Uterus (tissue), 4 donors: ENCODE results near the gene PDE6D. TPM values are rescaled to one million over a fixed set of nuclear protein-coding genes. Genes with fewer than 3 reads are reported as not detected.

Source experiments
- DNase-seq, 2 donors: peaks; one replicate each; pipeline ENCODE4 v3.0.0-alpha.2; 2019 to 2020
- H3K27ac ChIP-seq, 2 donors: fragments of 200-600 bp; sonication (generic); 1 replicate in 1 of 2; 2 replicates in 1 of 2; pipeline ENCODE4 v1.5.1; 2016 to 2018
- H3K27me3 ChIP-seq, 2 donors: fragments of 200-600 bp; sonication (generic); one replicate each; pipeline ENCODE4 v1.5.1; 2018 to 2019; ENCODE audit warnings: control low read depth in 1 of 2
- H3K36me3 ChIP-seq, 2 donors: fragments of 200-600 bp; sonication (generic); one replicate each; pipeline ENCODE4 v1.5.1; 2019; ENCODE audit warnings: control low read depth in 1 of 2
- H3K4me1 ChIP-seq, 2 donors: fragments of 200-600 bp; sonication (generic); one replicate each; pipeline ENCODE4 v1.5.1; 2018 to 2019; ENCODE audit warnings: control low read depth in 1 of 2
- H3K4me3 ChIP-seq, 2 donors: fragments of 200-600 bp; sonication (generic); 1 replicate in 1 of 2; 2 replicates in 1 of 2; pipeline ENCODE4 v1.5.1; 2018 to 2019; ENCODE audit warnings: mild to moderate bottlenecking in 1 of 2
- H3K9me3 ChIP-seq, 2 donors: fragments of 200-600 bp; sonication (generic); one replicate each; pipeline ENCODE4 v1.5.1; 2019; ENCODE audit warnings: control low read depth in 1 of 2
- POLR2A ChIP-seq, 2 donors: fragments of 450-650 bp; IDR thresholded peaks; one replicate each; pipeline ENCODE4 v1.6.1; 2016; ENCODE audit warnings: antibody characterized with exemption in 2 of 2, mild to moderate bottlenecking in 1 of 2, moderate library complexity in 1 of 2
- intact Hi-C: fragments of 100-400 bp; cut with DNase I; formaldehyde crosslinking; loops from one replicate; pipeline ENCODE4 v1.15.1; 2023; ENCODE audit warnings: low total_unique reads
- total RNA-seq, 4 donors: library from RNA; depleted of rRNA in 3 of 4; stranded (reverse); fragments of >200 nt in 3 of 4; gene quantifications; one replicate each; pipeline versions ENCODE4 v1.1.0 to v1.2.4, GENCODE V29; 2014 to 2023
- TF ChIP-seq, protein P1 (sequence below), 4 experiments: fragments of 200-600 bp in 2 of 4; fragments of 450-650 bp in 2 of 4; sonication (generic) in 2 of 4; IDR thresholded peaks; one replicate each; pipeline ENCODE4 v1.5.1; 2016 to 2019; ENCODE audit warnings: antibody characterized with exemption in 4 of 4, mild to moderate bottlenecking in 2 of 4, moderate library complexity in 1 of 4
- donor health status: DM: yes; HTN: yes; CAD: no.

PDE6D gene
- total RNA-seq, 4 donors from 2014 or later = 23.5 to 140 (median 43.6) TPM

DNA sequence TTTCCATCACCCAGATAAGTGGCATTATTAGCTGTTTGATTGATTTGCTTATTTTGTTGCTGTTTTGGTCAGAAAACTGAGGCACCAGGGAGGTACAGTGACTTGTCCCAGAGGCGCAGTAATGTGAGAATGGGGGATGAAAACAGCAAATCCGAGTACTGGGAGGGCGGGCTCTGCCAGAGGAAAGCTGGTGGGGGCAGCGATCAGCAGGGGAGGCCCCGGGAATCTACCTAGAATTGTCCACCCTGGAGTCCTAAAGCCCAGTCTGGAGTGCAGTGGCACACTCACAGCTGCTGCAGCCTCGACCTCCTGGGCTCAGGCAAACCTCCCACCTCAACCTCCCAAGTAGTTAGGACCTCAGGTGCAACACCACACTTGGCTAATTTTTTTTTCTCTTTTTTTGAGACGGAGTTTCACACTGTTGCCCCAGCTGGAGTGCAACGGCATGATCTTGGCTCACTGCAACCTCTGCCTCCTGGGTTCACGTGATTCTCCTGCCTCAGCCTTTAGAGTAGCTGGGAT lies 89.8 kb downstream of the PDE6D start:
- intact Hi-C loops = no loop called here
- no peak for TF ChIP-seq POLR2A (IDR thresholded peaks at IDR 0.05)
- TF ChIP-seq, protein P1, sequence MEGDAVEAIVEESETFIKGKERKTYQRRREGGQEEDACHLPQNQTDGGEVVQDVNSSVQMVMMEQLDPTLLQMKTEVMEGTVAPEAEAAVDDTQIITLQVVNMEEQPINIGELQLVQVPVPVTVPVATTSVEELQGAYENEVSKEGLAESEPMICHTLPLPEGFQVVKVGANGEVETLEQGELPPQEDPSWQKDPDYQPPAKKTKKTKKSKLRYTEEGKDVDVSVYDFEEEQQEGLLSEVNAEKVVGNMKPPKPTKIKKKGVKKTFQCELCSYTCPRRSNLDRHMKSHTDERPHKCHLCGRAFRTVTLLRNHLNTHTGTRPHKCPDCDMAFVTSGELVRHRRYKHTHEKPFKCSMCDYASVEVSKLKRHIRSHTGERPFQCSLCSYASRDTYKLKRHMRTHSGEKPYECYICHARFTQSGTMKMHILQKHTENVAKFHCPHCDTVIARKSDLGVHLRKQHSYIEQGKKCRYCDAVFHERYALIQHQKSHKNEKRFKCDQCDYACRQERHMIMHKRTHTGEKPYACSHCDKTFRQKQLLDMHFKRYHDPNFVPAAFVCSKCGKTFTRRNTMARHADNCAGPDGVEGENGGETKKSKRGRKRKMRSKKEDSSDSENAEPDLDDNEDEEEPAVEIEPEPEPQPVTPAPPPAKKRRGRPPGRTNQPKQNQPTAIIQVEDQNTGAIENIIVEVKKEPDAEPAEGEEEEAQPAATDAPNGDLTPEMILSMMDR (IDR thresholded peaks at IDR 0.05) = no peak
- Histone ChIP-seq H3K36me3 (no peaks in the 10 kb centered on the region), H3K4me3 (no peak overlapping the region), H3K4me1 (no peaks in the 10 kb centered on the region), H3K27me3 (no peaks in the 10 kb centered on the region), H3K9me3 (no peaks in the 10 kb centered on the region), H3K27ac (no peak overlapping the region)
- DNase-seq = no peak

DNA sequence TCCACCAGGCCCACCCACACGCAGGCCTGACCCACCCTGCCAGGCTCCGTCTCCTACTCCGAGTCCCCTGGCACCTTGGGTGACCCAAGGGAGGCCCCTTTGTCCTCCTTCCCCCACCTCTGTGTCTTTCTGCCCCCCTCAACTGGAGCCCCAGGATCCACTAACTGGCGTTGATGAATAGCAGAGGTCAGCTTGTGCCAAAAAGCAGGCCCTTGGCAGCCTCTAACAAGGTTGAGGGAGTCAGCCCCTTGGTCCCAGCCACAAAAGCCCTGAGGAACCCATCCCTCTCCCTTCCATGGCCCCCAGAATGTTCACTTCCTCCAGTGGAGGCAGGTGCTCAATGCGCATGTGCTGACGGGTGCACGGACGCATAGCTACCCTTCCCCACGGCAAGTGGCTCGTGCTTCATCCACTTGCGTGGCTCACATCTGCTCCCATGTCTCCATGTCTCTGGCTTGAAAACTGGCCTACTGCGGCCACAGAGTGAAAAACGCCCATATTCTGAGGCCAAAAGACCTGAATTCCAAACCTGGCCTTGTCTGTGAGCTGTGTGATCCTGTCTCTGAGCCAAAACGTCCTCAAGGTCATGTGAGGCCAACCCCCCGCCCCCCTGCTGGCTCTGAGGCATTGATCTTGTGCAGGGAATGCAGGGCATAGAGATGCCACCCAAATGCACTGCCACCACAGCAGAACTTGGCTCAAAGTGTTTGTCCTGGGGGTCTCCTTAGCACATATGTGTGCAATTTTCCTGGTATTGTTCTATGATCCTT lies 91.8 kb downstream of the PDE6D start:
- Histone ChIP-seq H3K4me1 (no peaks in the 10 kb centered on the region), H3K9me3 (no peaks in the 10 kb centered on the region), H3K27ac (no peak overlapping the region), H3K36me3 (no peaks in the 10 kb centered on the region), H3K27me3 (no peaks in the 10 kb centered on the region), H3K4me3 (no peak overlapping the region)
- intact Hi-C loops = no loop called here
- no peak for DNase-seq
- TF ChIP-seq, protein P1 (IDR thresholded peaks at IDR 0.05) = no peak
- TF ChIP-seq POLR2A (IDR thresholded peaks at IDR 0.05) = no peak

DNA sequence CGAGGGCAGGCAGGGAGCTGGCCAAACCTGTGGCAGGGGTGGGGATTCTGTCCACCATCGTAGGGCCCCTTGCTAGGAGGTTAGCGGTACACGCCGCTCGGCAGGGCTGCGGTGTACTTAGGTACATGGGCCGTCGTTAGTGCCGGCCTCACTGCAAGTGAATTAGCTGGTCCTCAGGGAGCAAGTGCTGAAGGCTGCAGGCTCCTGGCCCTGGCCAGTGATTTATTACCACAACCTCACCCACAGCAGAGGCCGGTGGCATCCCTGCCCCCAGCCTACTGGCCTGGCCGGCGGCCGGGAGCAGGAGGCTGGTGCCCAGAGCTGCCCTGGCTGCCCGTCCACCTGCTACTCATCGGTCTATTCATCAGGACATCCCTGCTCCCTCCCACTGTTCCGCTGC lies 92.4 kb downstream of the PDE6D start:
- DNase-seq = no peak
- TF ChIP-seq, protein P1 (IDR thresholded peaks at IDR 0.05) = no peak
- no peak for TF ChIP-seq POLR2A (IDR thresholded peaks at IDR 0.05)
- no peak overlapping the region for H3K4me3 ChIP-seq
- H3K36me3 ChIP-seq = no peaks in the 10 kb centered on the region
- intact Hi-C loops = no loop called here
- H3K27me3 ChIP-seq = no peaks in the 10 kb centered on the region
- H3K9me3 ChIP-seq = no peaks in the 10 kb centered on the region
- H3K27ac ChIP-seq = no peak overlapping the region
- no peaks in the 10 kb centered on the region for H3K4me1 ChIP-seq

DNA sequence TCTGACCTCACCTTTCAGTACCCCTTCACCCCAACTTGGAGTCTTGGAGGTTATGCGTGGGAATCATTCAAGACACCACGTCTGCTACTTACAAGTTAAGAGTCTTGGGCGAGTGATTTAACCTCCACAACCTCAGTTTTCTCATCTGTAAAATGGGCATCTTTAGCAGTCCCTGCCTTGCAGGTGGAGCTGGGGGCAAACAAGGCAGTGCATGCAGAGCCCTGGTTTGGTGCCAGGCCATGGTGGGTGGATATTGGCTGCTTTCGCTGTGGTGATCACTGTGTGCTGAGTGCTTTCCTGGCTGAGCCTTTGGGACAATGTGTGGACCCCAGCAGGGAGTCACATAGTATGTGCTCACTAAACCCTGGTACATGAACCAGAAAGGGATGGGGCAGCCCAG lies 93.1 kb downstream of the PDE6D start:
- Histone ChIP-seq H3K9me3 (no peaks in the 10 kb centered on the region), H3K36me3 (no peaks in the 10 kb centered on the region), H3K4me3 (no peak overlapping the region), H3K27ac (no peak overlapping the region), H3K27me3 (no peaks in the 10 kb centered on the region), H3K4me1 (no peaks in the 10 kb centered on the region)
- no peak for DNase-seq
- TF ChIP-seq POLR2A (IDR thresholded peaks at IDR 0.05) = no peak
- TF ChIP-seq, protein P1 (IDR thresholded peaks at IDR 0.05) = no peak
- intact Hi-C loops = no loop called here

DNA sequence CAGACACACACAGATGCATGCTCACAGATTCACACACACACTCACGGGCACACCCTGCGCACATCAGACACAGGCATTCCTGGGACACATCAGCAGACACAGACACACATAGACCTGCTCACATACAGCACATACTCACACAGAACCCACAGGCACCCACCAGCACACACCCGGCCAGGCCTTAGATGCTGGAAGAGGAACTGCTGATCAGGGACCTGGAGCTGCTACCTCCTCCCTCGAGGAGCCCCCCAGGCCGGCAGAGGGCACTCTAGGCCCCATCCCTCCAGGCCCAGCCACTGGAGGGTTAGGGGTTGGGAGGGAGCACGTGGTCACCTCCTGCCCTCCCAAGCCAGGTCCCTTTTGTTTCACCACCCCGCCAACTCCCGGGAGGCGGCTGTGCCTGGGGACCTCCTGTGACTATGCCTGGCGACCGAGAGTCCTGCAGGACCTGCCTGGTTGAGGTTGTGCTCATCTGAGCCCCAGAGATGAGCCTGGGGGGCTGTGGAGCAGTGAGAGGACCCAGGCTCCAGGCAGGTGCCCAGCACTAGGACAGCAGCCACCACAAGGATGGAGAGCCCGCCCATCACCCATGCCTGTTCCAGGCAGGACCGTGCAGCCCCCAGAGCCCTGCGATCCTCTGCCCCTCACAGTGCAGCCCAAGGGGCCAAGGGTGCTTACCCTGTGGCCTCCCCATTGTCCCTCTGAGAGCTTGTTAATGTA lies 93.8 kb downstream of the PDE6D start:
- DNase-seq = peak in 1 of 2 donors; percentile 58

More for the DNA sequence above, 93.8 kb downstream of the PDE6D start:
- Histone ChIP-seq H3K4me3 (no peak overlapping the region), H3K27me3 (no peaks in the 10 kb centered on the region), H3K9me3 (no peaks in the 10 kb centered on the region), H3K27ac (no peak overlapping the region), H3K36me3 (no peaks in the 10 kb centered on the region), H3K4me1 (no peaks in the 10 kb centered on the region)
- intact Hi-C loops = no loop called here
- TF ChIP-seq POLR2A (IDR thresholded peaks at IDR 0.05) = no peak
- TF ChIP-seq, protein P1 (IDR thresholded peaks at IDR 0.05) = peak; percentile 25 to 54 (median 48)
